CD4-positive, alpha-beta T cell treated with Interferon gamma for 1 hour (primary cell): ENCODE measurements around the gene RTEL1.
A peak's percentile ranks its signal among the peaks of the same experiment; 100 is the strongest.

Experiments used
- DNase-seq: peaks from one replicate; pipeline ENCODE4 v3.0.0-alpha.2; 2020

The RTEL1 gene

GRCh38 chr20:63690898-63691710 is 33.0 kb downstream of the RTEL1 start:
- no peak for DNase-seq

DNA sequence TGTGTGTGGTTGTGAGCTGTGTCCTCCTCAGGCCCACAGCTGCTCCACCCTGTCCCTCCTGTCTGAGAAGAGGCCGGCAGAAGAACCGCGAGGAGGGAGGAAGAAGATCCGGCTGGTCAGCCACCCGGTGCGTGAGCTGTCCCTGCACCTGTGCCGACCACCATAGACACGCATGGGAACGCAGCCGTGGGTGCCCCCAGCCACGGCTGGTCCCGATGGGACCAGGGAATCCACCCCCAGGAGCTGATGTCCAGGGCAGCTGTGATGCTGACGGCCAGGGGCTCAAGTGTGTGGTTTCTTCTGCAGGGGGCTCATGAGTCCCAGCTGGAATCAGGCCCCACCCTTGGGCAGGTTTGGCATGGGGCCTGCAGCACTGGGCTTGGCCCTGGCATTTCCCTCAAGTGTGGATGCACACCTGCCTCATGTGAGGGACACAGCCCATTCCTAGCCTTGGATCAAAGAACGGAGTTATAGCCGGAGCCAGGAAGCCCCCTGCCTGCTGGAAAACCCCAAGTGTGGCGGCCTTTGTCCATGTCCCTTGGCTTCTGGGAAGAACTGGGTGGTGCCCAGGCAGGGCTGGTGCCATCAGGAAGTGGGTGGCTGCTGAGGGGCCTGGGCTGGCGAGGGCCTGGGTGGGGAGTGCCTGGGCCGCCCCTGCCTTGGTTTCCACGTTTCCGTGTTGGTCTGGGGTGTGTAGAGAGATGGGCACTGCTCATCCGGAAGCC is 33.8 kb downstream of the RTEL1 start:
- no peak for DNase-seq

GRCh38 chr20:63692436-63693082 is 34.4 kb downstream of the RTEL1 start:
- no peak for DNase-seq

DNA sequence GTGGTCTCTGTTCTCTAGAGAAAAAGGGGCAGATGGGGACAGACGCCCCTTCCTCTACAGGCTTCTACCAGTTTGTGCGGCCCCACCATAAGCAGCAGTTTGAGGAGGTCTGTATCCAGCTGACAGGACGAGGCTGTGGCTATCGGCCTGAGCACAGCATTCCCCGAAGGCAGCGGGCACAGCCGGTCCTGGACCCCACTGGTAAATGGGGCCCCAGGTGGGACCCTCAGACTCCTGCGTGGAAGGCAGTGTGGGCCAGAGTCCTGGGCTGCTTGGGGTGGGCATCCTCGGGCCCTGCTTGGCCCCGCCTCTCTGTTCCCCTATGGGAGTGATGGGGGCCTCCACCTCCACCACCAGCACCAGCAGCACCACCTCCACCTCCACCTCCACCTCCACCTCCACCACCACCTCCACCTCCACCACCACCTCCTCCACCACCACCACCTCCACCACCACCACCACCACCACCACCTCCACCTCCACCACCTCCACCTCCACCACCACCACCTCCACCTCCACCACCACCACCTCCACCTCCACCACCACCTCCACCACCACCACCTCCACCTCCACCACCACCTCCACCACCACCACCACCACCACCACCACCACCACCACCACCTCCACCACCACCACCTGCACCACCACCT is 35.1 kb downstream of the RTEL1 start:
- no peak for DNase-seq

DNA sequence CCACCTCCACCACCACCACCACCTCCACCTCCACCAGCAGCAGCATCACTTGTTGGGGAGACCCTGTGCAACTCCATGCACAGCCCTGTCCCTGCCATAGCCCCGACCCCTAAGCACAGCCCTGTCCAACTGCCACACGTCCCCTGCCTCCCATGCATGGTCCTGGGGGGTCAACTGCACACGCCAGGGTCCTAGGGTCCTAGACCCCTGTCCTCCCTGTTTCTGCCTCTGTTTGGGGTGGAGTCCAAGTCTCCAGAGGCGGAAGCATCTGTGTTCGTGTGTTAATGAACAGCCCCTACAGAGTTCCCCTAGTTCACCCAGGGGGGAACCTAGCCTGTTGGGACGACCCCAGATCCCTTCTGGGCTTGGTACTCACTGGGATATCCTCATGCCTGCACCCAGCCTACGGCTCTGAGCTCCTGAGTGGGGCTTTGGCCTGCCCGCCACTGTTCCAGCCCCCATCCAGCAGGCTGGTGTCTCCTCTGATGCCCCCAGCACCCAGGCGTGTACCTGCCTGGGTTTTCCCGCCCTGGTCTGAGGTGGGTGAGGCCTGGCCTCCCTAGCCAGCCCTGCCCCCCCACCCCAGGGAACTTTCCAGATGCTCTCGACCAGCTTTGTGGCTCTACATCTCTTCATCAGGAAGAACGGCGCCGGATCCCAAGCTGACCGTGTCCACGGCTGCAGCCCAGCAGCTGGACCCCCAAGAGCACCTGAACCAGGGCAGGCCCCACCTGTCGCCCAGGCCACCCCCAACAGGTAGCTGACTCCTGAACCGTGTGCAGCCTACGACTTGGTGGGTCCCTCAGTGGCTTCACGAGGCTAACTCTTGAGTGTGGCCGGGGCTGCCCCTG is 35.8 kb downstream of the RTEL1 start:
- no peak for DNase-seq

- DNase-seq, result no peak
Observed at GRCh38 chr20:63694584-63695423, 36.7 kb downstream of the RTEL1 start.

GRCh38 chr20:63695424-63696305 is 37.6 kb downstream of the RTEL1 start:
- no peak for DNase-seq

- peak; percentile 46 for DNase-seq
Observed at GRCh38 chr20:63696306-63696627, 38.2 kb downstream of the RTEL1 start.

GRCh38 chr20:63696628-63697356 is 38.7 kb downstream of the RTEL1 start, which contains the start of gene TNFRSF6B:
Gene TNFRSF6B (plus strand): TSS chr20:63696652. CDS start chr20:63696768, 116 bp downstream.
- no peak for DNase-seq

DNA sequence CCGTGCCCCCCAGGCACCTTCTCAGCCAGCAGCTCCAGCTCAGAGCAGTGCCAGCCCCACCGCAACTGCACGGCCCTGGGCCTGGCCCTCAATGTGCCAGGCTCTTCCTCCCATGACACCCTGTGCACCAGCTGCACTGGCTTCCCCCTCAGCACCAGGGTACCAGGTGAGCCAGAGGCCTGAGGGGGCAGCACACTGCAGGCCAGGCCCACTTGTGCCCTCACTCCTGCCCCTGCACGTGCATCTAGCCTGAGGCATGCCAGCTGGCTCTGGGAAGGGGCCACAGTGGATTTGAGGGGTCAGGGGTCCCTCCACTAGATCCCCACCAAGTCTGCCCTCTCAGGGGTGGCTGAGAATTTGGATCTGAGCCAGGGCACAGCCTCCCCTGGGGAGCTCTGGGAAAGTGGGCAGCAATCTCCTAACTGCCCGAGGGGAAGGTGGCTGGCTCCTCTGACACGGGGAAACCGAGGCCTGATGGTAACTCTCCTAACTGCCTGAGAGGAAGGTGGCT is 39.3 kb downstream of the RTEL1 start:
- DNase-seq, result no peak

DNA sequence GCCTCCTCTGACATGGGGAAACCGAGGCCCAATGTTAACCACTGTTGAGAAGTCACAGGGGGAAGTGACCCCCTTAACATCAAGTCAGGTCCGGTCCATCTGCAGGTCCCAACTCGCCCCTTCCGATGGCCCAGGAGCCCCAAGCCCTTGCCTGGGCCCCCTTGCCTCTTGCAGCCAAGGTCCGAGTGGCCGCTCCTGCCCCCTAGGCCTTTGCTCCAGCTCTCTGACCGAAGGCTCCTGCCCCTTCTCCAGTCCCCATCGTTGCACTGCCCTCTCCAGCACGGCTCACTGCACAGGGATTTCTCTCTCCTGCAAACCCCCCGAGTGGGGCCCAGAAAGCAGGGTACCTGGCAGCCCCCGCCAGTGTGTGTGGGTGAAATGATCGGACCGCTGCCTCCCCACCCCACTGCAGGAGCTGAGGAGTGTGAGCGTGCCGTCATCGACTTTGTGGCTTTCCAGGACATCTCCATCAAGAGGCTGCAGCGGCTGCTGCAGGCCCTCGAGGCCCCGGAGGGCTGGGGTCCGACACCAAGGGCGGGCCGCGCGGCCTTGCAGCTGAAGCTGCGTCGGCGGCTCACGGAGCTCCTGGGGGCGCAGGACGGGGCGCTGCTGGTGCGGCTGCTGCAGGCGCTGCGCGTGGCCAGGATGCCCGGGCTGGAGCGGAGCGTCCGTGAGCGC is 39.9 kb downstream of the RTEL1 start:
- DNase-seq, result no peak

GRCh38 chr20:63698739-63699465 is 40.8 kb downstream of the RTEL1 start:
- DNase-seq, result no peak

DNA sequence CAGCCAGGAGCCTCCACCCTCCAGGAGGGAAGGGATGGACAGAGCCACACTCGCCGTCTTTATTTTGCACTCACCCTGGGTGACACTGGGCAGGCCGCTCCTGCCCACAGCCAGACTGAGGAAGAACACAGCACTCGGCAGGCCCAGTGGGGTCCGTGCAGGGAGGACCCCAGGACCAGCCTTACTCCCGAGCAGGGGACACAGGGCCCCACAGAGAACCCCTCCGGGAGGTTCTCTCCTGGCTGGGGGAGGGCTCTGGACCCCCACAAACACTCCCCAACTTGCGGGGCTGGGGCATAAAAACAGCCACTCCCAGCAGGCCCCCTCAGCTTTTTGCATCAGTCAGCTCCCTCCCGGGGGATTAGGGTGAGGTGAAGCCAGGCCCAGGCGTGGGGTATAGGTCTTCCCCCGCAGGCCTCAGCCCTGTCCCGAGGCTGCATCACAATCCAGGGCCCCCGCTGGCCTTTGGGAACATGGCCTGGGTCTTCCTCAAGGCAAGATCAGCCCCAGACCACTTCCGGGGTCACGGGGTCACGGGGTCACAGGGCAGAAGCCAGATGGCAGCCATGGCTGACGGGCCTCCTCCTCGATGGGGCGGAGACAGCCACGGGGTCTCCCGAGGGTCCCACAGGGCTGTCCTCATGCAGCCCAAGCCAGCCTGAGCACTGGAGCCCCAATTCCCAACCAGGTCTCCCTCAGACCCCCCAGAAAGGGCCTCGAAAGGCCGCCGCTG is 41.5 kb downstream of the RTEL1 start:
- DNase-seq, result no peak

GRCh38 chr20:63700199-63701050 is 42.3 kb downstream of the RTEL1 start:
- no peak for DNase-seq

DNA sequence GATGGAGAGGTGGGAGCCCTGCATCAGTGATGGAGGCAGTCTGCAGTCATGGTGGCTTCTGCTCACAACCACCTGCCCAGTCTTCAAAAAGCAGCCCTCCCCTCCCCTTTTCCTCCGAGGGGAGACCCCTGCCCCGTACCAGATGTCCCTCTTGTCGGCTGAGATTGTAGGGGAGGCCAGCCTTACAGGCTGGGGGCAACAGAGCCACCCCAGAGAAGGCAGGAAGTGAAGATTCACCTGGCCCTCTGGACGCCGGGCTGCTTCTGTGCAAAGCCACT is 42.9 kb downstream of the RTEL1 start:
- DNase-seq, result no peak

DNA sequence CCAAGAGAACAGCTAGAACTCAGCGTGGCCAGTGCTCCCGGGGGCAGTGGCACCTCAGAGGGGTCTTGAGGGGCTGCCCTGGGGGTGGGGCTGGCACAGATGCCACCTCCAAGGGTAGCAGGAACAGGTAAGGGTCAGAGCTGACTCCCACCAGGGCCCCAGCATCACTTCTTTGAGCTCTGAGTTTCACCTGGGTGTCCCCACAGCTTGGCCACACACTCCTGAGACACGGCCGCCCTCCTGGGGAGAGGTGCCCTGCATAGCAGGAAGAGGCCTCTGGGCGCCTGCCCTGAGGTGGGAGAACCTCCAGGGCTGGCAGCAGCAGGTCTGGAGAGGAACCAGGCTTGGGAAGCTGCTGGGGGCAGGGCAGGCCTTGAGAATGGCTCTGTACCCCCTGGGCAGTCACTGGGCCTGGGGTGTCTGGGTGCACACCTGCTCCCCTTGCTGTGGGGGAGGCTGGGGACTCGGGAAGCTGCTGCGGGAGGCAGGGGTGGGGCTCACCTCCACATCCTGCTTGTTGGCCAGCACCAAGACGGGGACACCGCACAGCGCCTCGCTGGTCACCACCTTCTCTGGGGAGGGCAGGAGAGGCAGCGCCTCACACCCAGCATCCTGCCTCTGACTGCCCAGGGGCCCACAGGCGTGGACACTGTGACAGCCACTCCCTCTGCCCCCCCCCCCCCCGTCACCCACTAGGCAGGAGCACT is 43.4 kb downstream of the RTEL1 start:
- DNase-seq, result no peak
